ENCODE data around the gene NKAPL.

Gene NKAPL

DNA sequence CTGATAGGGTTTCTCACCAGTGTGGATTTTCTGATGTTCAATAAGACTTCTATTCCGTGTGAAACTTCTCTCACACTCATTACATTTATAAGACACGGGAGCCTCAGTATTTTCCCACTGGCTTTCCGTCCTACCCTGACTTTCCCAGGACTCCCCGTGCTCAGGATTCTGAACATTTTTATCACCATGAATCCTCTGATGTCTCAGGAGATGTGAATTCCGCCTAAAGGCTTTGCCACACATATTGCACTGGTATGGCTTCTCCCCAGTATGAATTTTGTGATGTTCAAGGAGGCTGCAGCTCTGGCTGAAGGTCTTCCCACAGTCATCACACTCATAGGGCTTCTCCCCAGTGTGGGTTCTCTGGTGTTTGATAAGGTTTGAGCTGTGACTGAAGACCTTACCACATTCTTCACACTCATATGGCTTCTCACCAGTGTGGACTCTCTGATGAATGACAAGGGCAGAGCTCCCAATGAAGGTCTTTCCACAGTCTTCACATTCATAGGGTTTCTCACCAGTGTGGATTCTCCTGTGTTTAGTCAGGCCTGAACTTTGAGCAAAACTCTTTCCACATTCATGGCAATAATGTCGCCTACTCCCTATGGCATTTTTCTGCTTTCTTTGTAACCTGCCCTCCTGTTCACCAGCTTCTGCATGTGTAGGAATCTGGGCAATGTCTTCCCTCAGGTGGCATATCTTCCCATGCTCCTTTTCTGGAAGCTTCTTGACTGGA lies 13.7 kb upstream of the NKAPL start:
- no peak for DNase-seq

DNA sequence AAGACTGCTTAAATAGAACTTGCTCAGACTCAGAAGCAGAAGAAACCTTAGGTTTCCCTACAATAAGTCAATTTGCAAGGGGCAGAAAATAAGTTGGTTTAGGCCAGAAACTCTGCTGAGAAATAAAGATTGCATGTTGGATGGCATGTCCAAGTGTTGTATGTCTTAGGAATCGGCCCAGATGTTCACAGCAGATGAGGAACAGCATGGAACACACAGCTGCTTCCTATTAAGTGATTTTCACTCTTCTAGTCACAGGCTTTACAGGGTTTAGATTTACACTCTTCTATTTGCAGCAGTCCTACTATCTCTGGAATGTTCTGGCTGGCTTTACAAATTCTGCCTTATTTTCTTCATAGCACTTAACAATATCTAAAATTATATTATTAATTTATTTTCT lies 10.2 kb upstream of the NKAPL start:
- DNase-seq: no peak

DNA sequence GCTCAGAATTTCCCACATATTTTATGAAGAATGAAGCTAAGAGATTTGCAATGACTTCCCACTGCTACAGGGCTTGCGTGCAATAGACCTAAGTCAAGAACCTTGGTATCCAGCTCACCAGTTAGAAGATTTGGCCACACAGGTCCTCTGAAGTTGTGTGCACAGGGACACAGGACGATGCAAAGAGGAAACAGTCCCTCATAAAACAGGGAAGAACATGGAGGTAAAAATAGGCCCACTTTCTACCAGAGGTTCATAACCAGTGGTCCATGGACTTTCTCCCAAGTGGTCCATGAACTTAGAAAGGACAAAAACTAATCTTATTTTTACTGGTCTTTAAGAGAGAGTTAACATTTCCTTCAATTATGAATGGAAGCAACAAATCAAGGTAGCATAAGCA lies 8.3 kb upstream of the NKAPL start:
- DNase-seq: no peak

DNA sequence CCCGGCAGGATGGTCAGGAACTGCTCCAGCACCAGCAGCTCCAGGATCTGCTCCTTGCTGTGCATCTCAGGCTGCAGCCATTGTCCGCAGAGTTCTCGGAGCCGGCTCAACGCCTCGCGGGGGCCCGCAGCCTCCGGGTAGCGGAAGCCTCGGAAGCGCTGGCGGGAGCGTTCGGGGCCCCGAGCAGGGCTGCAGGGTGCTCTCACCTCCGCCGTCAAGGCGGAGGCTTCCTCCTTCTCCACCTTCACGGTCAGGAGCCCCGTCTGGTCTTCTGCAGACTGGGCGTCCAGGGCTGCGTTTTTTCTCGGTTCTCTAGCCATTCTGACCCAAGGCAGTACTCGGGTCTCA lies 7.5 kb upstream of the NKAPL start:
- peak in 4 of 51 donors; percentile 4 to 33 (median 18) for DNase-seq

DNA sequence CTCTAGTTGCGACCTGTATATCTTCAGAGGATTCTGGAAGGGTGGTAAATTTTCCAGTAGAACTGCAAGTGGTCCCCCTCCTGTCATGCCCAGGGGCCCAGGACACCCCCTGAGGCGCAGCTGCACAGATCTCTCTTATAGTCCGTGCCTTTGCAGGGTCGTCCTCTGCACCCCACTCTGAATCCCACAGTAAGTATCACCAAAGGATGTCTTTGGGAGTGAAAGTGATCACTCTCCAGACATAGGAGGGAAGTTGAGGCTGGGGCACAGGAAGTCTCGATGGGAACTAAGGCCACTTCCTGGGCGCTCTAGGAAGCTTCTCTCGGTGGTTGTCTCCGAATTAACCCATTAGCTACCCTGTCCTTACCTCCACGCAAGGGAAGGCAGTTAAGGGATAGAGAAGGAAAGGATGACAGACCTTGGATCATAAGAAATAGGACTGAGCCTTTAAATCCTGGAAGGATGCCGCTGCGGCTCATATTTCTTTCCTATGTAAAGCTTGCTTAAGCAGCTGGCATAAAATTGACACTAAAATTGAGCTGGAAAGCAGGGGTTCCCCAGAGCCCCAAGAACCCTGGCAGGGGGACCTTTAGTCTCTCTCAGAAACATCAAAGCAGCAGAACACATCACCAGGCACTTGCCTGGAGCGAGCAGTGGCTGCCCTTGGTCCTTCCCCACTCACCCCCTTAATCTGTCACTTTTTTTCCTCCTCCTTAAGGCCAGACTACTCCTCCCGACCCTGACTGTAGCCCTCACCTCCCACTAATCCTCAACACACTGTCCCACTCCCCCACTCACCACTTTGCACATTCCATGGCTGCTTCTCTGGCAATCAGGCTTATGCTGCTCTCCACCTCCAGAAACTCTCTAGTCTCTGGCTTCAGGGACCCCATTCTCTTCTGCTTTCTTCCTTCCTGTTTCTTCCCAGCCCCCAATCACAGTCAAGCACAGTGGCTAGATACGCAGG lies 6.8 kb upstream of the NKAPL start, which contains the start of gene ZKSCAN4:
Gene ZKSCAN4, minus strand, starts transcription at position 261 of the 967 bp plus-strand sequence. CDS start 289 bp downstream, outside the sequence.
- peak in 50 of 51 donors; percentile 11 to 86 (median 52) for DNase-seq

DNA sequence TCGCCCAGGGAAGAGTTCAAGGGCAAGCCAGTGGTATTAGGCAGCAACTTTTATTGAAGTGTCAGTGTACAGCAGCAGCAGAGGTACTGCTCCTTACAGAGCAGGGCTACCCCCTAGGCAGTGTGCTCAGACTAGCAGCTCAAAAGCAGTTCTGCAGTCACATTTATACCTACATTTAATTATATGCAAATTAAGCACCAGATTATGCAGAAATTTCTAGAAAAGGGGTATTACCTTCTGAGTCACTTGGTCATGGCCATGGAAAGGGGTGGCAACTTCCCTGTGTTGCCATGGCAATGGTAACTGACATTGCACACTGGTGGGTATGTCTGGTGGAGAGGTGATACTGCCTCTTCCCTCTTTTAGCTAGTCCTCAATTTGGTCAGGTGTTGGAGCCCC lies 5.0 kb upstream of the NKAPL start:
- no peak for DNase-seq

DNA sequence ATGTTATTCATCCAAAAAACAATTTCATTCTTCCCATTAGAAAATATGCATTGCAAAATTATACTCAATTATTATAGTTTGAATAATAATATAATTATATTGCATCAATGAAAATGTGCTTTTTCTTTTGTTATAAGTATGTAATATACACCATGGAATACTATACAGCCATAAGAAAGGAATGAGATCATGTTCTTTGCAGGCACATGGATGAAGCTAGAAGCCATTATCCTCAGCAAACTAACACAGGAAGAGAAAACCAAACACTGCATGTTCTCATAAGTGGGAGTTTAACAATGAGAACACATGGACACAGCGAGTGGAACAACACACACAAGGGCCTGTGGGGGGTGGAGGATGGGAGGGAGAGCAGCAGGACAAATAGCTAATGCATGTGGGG lies 2.1 kb upstream of the NKAPL start:
- DNase-seq: no peak

DNA sequence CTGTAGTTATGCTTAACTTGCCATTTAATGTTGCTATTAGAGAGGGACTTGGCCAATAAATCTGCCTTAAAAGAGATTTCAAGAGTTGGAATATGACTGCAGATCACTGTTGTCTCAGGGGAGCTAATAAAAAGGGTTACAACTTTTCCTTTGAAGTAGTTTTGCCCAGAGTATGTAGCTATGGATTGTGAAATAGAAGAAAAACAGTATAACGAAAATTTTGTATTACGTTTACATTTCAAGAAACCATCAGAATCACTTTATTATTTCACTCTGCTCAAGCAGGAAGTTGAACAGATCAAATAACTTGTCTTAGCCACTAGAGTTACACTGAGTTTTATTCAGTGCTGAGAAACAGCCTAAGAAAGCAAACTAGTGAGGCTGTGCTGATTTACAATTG lies 4.8 kb downstream of the NKAPL start:
- no peak for DNase-seq

DNA sequence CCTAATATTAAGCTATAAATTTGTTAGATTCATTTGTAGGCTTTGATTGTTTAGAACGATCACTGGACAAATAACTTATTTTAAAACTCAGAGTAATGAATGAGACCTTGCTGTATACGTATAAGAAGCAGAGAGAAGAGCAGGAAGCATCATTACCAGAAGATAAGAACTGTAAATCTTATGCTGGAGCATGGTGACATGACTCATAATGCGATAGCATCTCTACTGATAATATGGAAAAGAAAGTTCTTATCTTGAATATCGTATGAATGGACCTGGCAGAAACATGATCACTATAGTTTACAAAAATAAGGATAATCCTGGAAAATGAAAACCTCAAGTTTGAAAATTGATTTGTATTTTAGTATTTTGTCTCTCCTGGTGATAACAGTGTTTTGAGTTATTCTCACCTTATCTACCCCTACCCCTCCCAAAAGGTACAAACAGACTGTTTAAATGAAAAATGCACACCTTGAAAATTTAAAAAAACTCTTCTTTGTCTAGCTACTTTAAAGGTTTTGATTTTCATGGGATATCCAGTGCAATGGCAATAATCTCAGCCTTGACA lies 5.8 kb downstream of the NKAPL start:
- DNase-seq: no peak

DNA sequence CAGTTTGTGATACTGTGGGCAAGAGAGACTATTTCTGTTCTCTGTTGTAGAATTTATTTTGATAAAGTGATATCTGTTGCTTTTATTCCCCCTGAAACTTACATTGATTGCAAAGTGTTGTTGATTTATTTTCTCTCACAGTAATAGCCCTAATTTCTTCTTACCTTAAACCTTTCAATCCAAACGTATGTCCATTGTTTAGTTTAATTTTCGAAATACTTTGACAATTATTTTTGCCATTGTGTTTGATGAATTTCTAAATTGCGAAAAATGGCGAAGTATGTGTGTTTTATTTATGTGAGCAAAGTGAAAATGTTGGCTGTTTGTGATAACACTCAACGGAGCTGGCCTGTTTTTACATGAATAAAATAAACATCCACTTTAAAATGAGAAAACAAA lies 7.5 kb downstream of the NKAPL start:
- no peak for DNase-seq

DNA sequence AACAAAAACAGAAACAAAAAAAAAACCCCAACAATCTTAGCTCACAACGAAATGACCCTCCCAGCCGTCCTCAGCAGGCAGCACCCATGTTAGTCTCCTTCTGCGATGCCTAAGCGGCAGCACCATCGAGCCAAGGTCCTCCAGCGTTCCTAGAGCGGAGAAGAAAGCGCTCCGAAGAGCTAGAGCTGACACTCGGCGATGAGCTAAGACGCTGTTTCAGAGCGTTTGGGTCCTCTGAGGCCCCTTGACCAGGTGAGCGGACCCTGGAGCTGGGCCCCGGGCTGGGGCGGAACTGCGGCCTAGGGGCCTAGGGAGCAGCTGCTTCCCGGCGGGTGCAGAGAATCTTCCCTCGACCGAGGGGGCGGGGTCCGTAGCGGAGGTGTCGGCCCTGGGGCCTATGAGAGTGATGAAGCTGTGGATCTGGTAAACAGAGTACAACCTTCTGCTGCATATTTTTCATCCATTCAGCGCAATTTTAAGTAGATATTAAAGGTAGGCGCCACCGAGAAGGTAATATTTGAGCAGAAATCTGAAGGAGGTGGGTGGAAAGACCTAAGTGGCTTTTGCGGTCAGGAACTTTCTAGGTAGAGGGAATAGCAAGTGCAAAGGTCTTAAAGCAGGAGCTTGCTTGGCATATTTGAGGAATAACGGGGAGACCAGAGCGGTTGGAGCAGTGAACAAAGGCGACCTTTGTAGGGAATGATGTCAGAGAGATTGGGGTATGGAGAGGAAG lies 8.0 kb downstream of the NKAPL start, which contains the start of gene ZSCAN26:
Gene ZSCAN26, plus strand, starts transcription at position 182 of the 733 bp plus-strand sequence. CDS start 4,777 bp downstream, outside the sequence.
- peak; percentile 23 to 96 (median 67) for DNase-seq

DNA sequence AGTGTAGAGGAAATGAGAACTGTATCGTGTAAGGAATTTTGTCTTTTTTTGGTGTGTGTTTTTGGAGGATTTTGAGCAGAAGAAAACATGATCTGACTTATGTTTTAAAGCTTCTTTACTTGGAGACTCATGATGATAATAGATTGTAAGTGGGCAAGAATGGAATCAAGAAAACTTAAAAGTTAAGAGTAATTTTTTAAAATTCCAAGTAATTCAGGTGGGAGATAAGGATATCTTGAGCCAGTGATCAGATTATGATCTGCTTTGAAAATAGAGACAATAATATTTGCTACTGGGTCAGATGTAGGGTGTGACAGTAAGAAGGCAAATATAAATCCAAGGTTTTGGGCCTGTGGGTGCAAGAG lies 8.6 kb downstream of the NKAPL start:
- no peak for DNase-seq

DNA sequence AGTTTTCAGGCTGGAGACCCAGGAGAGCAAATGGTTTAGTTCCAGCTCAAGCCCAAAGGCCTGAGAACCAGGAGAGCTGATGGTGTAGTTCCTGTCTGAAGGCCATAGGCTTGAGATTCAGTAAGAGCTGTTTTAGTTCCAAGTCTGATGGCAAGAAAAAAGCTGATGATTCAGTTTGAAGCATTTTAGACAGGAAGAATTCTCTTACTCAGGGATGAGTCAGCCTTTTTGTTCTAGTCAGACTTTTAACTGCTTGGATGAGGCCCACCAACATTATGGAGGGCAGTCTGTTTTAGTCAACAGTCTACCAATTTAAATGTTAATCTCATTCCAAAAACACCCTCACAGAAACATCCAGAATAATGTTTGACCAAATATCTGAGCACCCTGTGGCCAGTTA lies 10.4 kb downstream of the NKAPL start:
- DNase-seq: no peak

DNA sequence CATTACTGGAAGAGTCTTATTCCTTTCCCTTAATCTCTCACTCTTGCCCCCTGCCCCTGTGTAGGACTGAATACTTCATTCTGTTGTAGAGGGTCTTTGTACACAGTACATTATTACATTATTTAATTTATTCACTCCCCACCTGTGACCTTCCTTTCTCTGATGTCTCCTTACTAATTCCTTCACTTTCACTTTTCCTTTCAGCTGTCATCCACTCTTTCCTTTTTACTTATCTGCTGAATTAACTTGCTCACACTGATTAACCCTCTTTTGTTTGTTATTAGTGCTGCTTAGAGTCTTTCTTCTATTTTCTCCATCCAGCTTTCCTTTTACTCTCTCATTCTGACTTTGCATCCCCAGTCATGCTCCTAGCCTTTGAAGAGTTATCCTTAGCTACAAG lies 15.8 kb downstream of the NKAPL start:
- DNase-seq: no peak

DNA sequence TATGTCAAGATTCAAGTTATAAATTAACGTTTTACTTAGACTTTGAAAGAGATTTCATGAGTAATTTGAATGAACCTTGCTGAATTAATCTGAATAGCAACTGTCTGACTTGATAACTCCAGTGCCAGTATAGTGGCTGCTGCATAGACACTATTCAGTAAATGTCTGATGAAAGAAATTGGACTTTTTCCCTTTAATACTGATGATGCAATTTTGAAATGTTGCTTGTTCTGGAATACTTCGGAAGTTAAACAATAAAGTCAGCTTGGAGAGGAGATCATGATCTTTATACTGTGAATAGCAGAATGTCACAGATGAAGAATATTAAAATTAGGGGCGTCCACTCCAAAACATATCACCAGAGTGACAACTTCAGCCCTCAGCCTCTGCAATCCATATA lies 18.6 kb downstream of the NKAPL start:
- no peak for DNase-seq

DNA sequence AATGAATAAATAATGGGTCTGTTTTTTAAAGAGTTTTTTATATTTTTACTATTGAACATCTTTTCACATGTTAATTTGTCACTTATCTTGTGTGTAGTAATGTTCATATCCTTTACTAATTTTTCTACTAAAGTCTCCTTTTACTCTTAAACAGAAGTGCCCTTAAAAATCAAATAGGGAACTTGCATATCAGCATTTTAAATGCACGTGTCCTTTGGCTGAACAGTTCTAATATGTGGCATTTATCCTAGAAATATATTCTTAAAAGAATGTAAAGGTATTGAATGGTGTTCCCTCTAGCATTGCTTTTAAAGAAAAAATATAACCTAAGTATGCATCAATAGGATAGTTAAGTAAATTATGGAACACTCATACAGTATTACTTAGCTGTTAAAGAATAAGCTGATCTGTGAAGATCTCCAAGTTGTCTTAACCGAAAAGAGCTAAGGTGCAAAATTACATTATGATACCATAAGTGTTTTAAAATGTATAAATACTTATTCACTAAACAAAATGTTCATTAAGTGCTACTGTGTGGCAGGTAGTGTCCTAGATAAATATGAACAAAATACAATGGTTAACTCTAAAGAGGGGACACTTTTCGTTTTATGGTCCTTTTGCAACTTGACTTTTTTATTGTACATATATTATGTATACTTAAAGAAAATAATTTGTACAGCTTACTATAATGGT lies 21.6 kb downstream of the NKAPL start:
- DNase-seq: no peak

DNA sequence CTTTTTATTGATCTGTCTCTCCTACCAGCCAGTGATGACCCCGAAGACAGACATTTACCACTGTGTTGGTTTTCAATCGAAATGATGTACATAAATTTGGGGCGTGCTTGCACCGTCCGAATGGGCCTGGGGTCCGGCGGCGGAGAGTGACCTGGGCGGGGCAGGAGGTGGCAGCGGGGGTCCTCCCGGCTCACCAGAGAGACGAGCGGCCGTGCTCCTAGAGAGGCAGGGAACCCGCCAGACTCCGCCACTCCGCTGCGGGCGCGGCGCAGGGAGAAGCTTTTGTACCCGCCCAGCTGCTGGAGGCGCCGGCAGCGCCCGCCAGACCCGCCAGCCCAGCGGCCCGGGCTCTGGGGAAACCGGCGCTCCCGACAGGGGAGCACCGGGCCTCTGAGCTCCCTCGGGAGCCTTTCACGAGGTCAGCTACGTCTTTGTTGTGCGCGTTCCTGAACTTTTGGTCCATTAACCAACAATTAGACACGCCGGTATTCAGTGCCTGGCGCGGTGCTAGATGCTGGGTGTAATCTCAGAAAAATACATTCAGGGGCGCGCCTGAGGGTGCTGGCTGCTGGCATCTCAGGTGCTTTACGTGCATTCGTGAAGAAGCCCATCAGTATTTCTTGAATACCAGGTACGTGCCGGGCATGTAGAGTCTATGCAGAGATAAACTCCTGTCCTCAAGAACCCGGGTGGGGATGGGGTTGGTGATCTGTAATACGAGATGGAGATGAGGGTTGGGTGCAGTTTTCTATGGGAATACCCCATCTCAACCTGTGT lies 22.4 kb downstream of the NKAPL start, which contains the start of gene PGBD1:
Gene PGBD1, plus strand, starts transcription at position 285 of the 777 bp plus-strand sequence. CDS start 2,242 bp downstream, outside the sequence.
- DNase-seq: peak in 46 of 51 donors; percentile 1 to 70 (median 40)

DNA sequence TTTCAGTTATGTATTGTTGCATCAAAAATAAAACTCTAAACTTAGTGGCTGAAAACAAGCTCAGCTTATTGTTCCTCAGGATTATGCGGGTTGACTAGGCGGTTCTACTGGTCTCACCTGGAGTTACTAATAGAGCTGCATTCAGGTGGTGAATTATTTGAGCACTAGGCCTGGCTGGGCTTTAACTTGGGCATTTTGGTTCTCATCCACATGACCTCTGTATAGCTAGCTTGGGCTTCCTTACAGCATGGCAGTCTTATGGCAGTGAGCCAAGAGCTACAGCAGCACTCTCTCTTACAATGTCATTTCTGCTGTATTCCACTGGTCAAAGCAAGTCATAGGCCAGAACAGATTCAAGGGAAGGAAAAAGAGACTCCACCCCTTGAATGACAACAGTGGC lies 23.8 kb downstream of the NKAPL start:
- DNase-seq: no peak

DNA sequence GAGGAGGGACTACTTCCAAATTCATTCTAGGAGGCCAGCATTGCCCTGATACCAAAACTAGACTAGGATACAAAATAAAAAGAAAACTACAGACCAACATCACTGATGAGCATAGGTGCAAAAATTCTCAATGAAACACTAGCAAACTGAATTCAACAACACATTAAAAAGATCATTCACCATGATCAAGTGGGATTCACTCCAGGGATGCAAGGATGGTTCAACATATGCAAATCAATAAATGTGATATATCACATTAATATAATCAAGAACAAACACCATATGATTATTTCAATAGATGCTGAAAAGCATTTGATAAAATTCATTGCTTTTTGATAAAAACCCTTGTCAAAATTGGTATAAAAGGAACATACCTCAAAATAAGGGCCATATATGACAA lies 32.5 kb downstream of the NKAPL start:
- DNase-seq: no peak

DNA sequence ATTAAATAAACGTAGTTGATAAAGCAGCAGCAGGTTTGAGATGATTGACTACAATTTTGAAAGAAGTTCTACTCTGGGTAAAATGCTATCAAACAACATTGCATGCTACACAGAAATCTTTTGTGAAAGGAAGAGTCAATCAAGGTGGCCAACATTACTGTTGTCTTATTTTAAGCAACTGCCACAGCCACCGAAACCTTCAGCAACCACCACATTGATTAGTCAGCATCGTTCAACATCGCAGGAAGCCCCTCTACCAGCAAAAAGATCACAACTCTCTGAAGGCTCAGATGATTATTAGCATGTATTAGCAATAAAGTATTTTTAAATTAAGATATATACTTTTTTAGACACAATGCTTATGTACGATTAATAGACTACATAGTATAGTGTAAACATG lies 36.2 kb downstream of the NKAPL start:
- DNase-seq: no peak

All from hypothalamus (tissue), 51 donors.